ENCODE data around the gene ASPHD2.

GRCh38 chr22:26406118-26406517, 22.9 kb upstream of the ASPHD2 start:
- TF ChIP-seq CTCF (IDR thresholded peaks at IDR 0.05) (no peak), POLR2A (IDR thresholded peaks at IDR 0.05) (no peak)

Measured in tibial nerve (tissue), 3 donors.